K562 (cell line): ENCODE data around the gene ADPRM. TPM values are rescaled to one million over a fixed set of nuclear protein-coding genes. Genes with fewer than 3 reads are reported as not detected.

Experiments
- ATAC-seq: fragments of 200-7000 bp; cut with Tn5 transposase; 3 replicates; pipeline ENCODE4 v1.9.1; 2020; ENCODE audit warnings: moderate library complexity
- BruUV-seq: library from RNA; stranded (reverse); fragments of 400-500 nt; replicated peaks from 2 replicates; lab custom pipeline; 2021; lab: Mats Ljungman, UMichigan
- CTCF ChIA-PET: fragments of 300-600 bp; formaldehyde crosslinking; extraction: SDS; loops from one replicate; lab custom pipeline; 2021; ENCODE audit warnings: low intra/inter-chr PET ratio; lab: Yijun Ruan, JAX
- POLR2A ChIA-PET: fragments of 300-600, 350-650 bp; sonication (Branson Sonifier 250); formaldehyde crosslinking; extraction: SDS; loops from one replicate; lab custom pipeline; 2021; ENCODE audit warnings: antibody characterized with exemption, inconsistent platforms; lab: Yijun Ruan, JAX
- DNase-seq, 4 experiments: peaks; one replicate each; pipeline versions ENCODE4 v3.0.0 to v3.0.0-alpha.2; 2011 to 2018; ENCODE audit warnings: low spot score in 3 of 4, mixed read lengths in 3 of 4; ENCODE audit errors: extremely low read depth in 1 of 4
- FAIRE-seq: peaks from 2 replicates; lab custom pipeline; 2011; peaks lifted over from hg19 to GRCh38; lab: Jason Lieb, UNC
- H2AFZ ChIP-seq: 2 replicates; pipeline ENCODE4 v1.6.0; 2011; ENCODE audit warnings: low read depth, low read length, control low read depth, inconsistent platforms
- H3K27ac ChIP-seq: fragments of 200-600 bp; 3 replicates; pipeline ENCODE4 v1.8.0; 2011; ENCODE audit warnings: low read depth, mild to moderate bottlenecking, control low read depth, inconsistent platforms, low read length, moderate library complexity, mixed read lengths; ENCODE audit errors: extremely low read depth
- H3K27me3 ChIP-seq, 2 experiments: fragments of 300-600 bp in 1 of 2; 2 replicates in 1 of 2; 3 replicates in 1 of 2; pipeline versions ENCODE4 v1.6.0 to v1.8.0; 2011; ENCODE audit warnings: inconsistent platforms in 2 of 2, low read length in 2 of 2, mild to moderate bottlenecking in 1 of 2, mixed read lengths in 1 of 2, moderate library complexity in 1 of 2; ENCODE audit not compliant: control insufficient read depth in 2 of 2, insufficient read depth in 2 of 2
- H3K36me3 ChIP-seq: fragments of 300-600 bp; 3 replicates; pipeline ENCODE4 v1.8.0; 2011; ENCODE audit warnings: mild to moderate bottlenecking, low read length, inconsistent platforms; ENCODE audit not compliant: control insufficient read depth, insufficient read depth
- H3K4me1 ChIP-seq, 2 experiments: fragments of 200-600 bp in 1 of 2; replicated peaks in 1 of 2; 2 replicates in 1 of 2; 3 replicates in 1 of 2; pipeline versions ENCODE4 v1.5.1 to v1.8.0; 2011; ENCODE audit warnings: inconsistent platforms in 2 of 2, low read length in 2 of 2, mild to moderate bottlenecking in 1 of 2, mixed read lengths in 1 of 2, moderate library complexity in 1 of 2; ENCODE audit not compliant: control insufficient read depth in 2 of 2, insufficient read depth in 2 of 2
- H3K4me2 ChIP-seq: 2 replicates; pipeline ENCODE4 v1.6.1; 2011; ENCODE audit warnings: low read length, control low read depth, inconsistent platforms, mixed read lengths; ENCODE audit not compliant: insufficient read depth
- H3K4me3 ChIP-seq: fragments of 200-600 bp; sonication (generic), shearing (Covaris generic); 2 replicates; pipeline ENCODE4 v1.5.1; 2016; ENCODE audit warnings: control low read depth, inconsistent platforms
- H3K79me2 ChIP-seq: fragments of 200-600 bp; 3 replicates; pipeline ENCODE4 v1.8.0; 2011; ENCODE audit warnings: low read length, inconsistent platforms; ENCODE audit not compliant: control insufficient read depth, insufficient read depth
- H3K9ac ChIP-seq, 2 experiments: 2 replicates each; pipeline versions ENCODE4 v1.6.0 to v1.6.1; 2011; ENCODE audit warnings: low read depth in 2 of 2, low read length in 2 of 2, control low read depth in 1 of 2, inconsistent platforms in 1 of 2, mild to moderate bottlenecking in 1 of 2, mixed read lengths in 1 of 2; ENCODE audit not compliant: insufficient read depth in 1 of 2
- H3K9me1 ChIP-seq: one replicate; pipeline ENCODE4 v1.6.0; 2011; ENCODE audit warnings: inconsistent platforms, mild to moderate bottlenecking, low read length, moderate library complexity; ENCODE audit not compliant: control insufficient read depth, insufficient read depth
- H3K9me3 ChIP-seq: replicated peaks from 2 replicates; pipeline ENCODE4 v1.5.1; 2011; ENCODE audit warnings: low read depth, low read length, inconsistent platforms; ENCODE audit not compliant: control insufficient read depth, insufficient read depth
- H4K20me1 ChIP-seq: replicated peaks from 2 replicates; pipeline ENCODE4 v1.6.1; 2011; ENCODE audit warnings: low read length, inconsistent platforms, mixed read lengths; ENCODE audit not compliant: control insufficient read depth, insufficient read depth
- CTCF ChIP-seq, 3 experiments: IDR thresholded peaks in 2 of 3; conservative IDR thresholded peaks in 1 of 3; 2 replicates each; pipeline ENCODE4 v1.5.1; 2011 to 2012; ENCODE audit warnings: low read length in 3 of 3, mild to moderate bottlenecking in 3 of 3, control low read depth in 2 of 3, improper control_type of control experiment in 1 of 3, inconsistent platforms in 1 of 3, low read depth in 1 of 3, mixed read lengths in 1 of 3, moderate library complexity in 1 of 3; ENCODE audit not compliant: insufficient read depth in 2 of 3
- IRF9 ChIP-seq: fragments of 450-650 bp; IDR thresholded peaks from 2 replicates; pipeline ENCODE4 v1.6.1; 2016; ENCODE audit warnings: missing biosample characterization, missing genetic modification characterization
- PYGO2 ChIP-seq: fragments of 450-650 bp; IDR thresholded peaks from 2 replicates; pipeline ENCODE4 v1.6.1; 2016; ENCODE audit warnings: mild to moderate bottlenecking, missing genetic modification characterization, moderate library complexity, missing compliant biosample characterization
- RAD21 ChIP-seq, 2 experiments: fragments of 250-450 bp in 1 of 2; fragments of 450-650 bp in 1 of 2; sonication (Bioruptor Pico) in 1 of 2; formaldehyde crosslinking in 1 of 2; IDR thresholded peaks in 1 of 2; conservative IDR thresholded peaks in 1 of 2; 2 replicates each; pipeline versions ENCODE4 v1.4.0 to v1.8.0; 2020 to 2022; ENCODE audit warnings: mild to moderate bottlenecking in 2 of 2, moderate library complexity in 1 of 2
- ZNF695 ChIP-seq: fragments of 450-650 bp; formaldehyde crosslinking; IDR thresholded peaks from 2 replicates; pipeline ENCODE4 v1.4.0; 2020; ENCODE audit warnings: mild to moderate bottlenecking, moderate library complexity
- WGBS: fragments of 100-300 bp; shearing (Covaris generic); methylation state at CpG from one replicate; pipeline ENCODE4 v1.1.6; 2016; ENCODE audit warnings: low coverage, mixed read lengths; ENCODE audit not compliant: insufficient coverage; ENCODE audit errors: missing lambda C conversion rate; 5-methylcytosine and 5-hydroxymethylcytosine counted together
- in situ Hi-C: fragments of 300-500 bp; cut with MboI; formaldehyde crosslinking; loops from 4 replicates; pipeline ENCODE4 v1.15.0; 2018; ENCODE audit warnings: inconsistent platforms, mixed read lengths
- intact Hi-C: fragments of 100-400 bp; cut with micrococcal nuclease; formaldehyde crosslinking; loops from 2 replicates; pipeline ENCODE4 v1.14.2; 2022
- polyA plus RNA-seq, 8 experiments: library from polyadenylated mRNA; depleted of rRNA in 4 of 8; stranded (reverse) in 5 of 8; unstranded in 3 of 8; fragments of >200 nt; fragmentation: Nextera tagmentation in 2 of 8; fragmentation: Illumina TruSeq in 1 of 8; extraction: Ambion mirVana in 2 of 8; extraction: Trizol in 1 of 8; gene quantifications; 2 replicates each; pipeline versions ENCODE4 v1.2.1 to v1.2.3, GENCODE V29; 2011 to 2014; ENCODE audit warnings: inconsistent platforms in 1 of 8, missing spikeins in 1 of 8
- total RNA-seq, 7 experiments: library from RNA; depleted of rRNA in 6 of 7; stranded (reverse); fragments of >200 nt in 6 of 7; fragmentation: Illumina TruSeq in 2 of 7; extraction: Trizol in 2 of 7; gene quantifications; 2 replicates each; pipeline versions ENCODE4 v1.2.1 to v1.2.3, GENCODE V29; 2011 to 2021; ENCODE audit warnings: low replicate concordance in 1 of 7

The ADPRM gene
- total and polyA plus RNA-seq, 9 of the 15 experiments (the other 6 are each of a cell fraction or from before 2014, with no cell fraction given), result 4.7 to 17.6 (median 6.2) TPM

GRCh38 chr17:10681866-10682446 lies 15.4 kb upstream of the ADPRM start:
- Histone ChIP-seq H2AFZ (no peak overlapping the region), H3K9ac (no peak overlapping the region), H3K79me2 (no peaks in the 10 kb centered on the region; the same call in 2 of the 3 replicates), H3K27me3 (no peaks in the 10 kb centered on the region), H3K4me3 (no peak overlapping the region), H3K27ac (no peak overlapping the region), H3K9me3 (no peaks in the 10 kb centered on the region), H3K4me2 (no peak overlapping the region), H3K4me1 (no peaks in the 10 kb centered on the region), H4K20me1 (no peaks in the 10 kb centered on the region), H3K9me1 (no peaks in the 10 kb centered on the region), H3K36me3 (peaks cover 76% of the 10 kb centered on the region)
- ATAC-seq (no peak), FAIRE-seq (no peak), DNase-seq (no peak)
- 94% methylated on average over 7 of the region's 7 CpGs for WGBS
- no TSS peak for BruUV-seq
- ChIA-PET POLR2A (no interaction called here), CTCF (no interaction called here)
- in situ Hi-C loops (no loop called here), intact Hi-C loops (no loop called here)
- no peak for TF ChIP-seq ZNF695 (CRISPR knock-in tag)
- TF ChIP-seq PYGO2 (tag), result no peak

DNA sequence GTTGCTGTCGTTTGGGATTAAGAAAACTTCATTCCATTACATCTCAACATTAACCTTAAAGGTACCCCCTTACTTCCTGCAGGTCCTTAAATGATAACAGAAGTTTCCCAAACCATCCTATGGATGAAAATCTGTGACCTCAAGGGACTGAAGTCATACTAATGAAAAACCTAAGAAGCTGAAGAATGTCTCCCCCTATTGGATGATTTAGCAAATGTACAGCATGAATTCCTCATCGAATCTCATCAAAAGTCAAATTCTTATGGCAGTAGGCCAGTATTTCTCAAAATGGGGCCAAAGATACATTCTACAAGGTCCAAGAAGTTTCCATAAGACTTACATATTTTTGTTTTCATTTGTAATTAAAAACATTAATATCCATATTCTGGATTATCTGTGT lies 13.5 kb upstream of the ADPRM start:
- no peaks in the 10 kb centered on the region; the same call in none of the 2 replicates for H3K9me3 ChIP-seq
- H3K36me3 ChIP-seq, result peaks cover 83% of the 10 kb centered on the region
- H4K20me1 ChIP-seq, result no peaks in the 10 kb centered on the region
- no peak overlapping the region for H3K27ac ChIP-seq
- H3K4me1 ChIP-seq, result no peaks in the 10 kb centered on the region
- no peak for ATAC-seq
- BruUV-seq, result no TSS peak
- DNase-seq, result peak in 3 of 4 experiments; percentile 14 to 26 (median 25)
- H3K79me2 ChIP-seq, result peaks cover 16% of the 10 kb centered on the region
- no peak overlapping the region for H3K4me3 ChIP-seq
- H3K9ac ChIP-seq, result no peak overlapping the region
- 0 out of 4 replicates have a peak, but pooled peaks of 1 of the 2 experiments have one; percentile 13 for TF ChIP-seq RAD21 (CRISPR knock-in tag; conservative IDR thresholded peaks at IDR 0.05 in 1 of 2, IDR thresholded peaks at IDR 0.05 in 1 of 2)
- TF ChIP-seq CTCF (IDR thresholded peaks at IDR 0.05 in 2 of 3, conservative IDR thresholded peaks at IDR 0.05 in 1 of 3; ENCODE audit: insufficient read depth in 2 of 3, low read depth in 1 of 3, low read length in 3 of 3), result peak; percentile 21 to 37 (median 33); a peak in 3 of 6 replicates
- no peak for TF ChIP-seq IRF9 (tag)
- 39% methylated on average over 2 of the region's 2 CpGs for WGBS
- no peak for FAIRE-seq
- no peak overlapping the region for H3K4me2 ChIP-seq
- ChIA-PET POLR2A (interaction anchor here (0.8 kb wide), 1 partner anchor 12 kb away, joined by 4 read pairs; no protein-coding TSS in a partner anchor), CTCF (interaction anchor here (0.9 kb wide), 1 partner anchor 54 kb away, joined by 3 read pairs; no protein-coding TSS in a partner anchor)
- in situ Hi-C loops, result no loop called here
- H2AFZ ChIP-seq, result no peak overlapping the region
- no peaks in the 10 kb centered on the region for H3K27me3 ChIP-seq
- H3K9me1 ChIP-seq, result no peaks in the 10 kb centered on the region
- intact Hi-C loops, result no loop called here
